Measurements from ENCODE around the gene HS6ST1. TPM values are rescaled to one million over a fixed set of nuclear protein-coding genes. Genes with fewer than 3 reads are reported as not detected.

HS6ST1 gene
- total and polyA plus RNA-seq, 7 experiments from 2014 or later: 1.6 to 14.3 (median 11.3) TPM

DNA sequence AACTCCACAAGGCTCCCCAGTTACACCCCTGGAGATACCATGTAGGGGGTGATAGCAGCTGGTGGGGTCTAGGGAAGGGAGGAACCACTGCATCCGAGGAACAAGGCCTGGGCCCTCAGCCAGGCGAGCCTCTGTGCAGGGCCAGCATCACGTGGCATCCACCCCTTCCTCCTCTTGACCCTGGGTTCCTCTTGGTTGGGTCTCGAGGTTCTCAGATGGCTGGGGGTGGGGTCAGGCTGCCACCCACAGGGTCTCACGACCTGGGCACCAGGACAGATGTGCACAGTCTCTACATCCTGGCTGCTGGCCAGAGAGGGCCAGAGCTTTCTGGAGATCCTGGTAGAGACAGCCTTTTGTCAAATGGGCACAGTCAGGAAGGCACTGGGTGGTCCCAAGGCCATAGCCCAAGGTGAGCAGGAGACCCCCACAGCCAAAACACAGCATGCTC lies 10.4 kb downstream of the HS6ST1 start:
- no peaks in the 10 kb centered on the region for H3K36me3 ChIP-seq (ENCODE audit: control insufficient read depth in 2 of 3, insufficient read depth in 3 of 3, low read length in 3 of 3)
- intact Hi-C loops (cut with micrococcal nuclease): no loop called here
- no peak for DNase-seq
- no peaks in the 10 kb centered on the region for H3K4me1 ChIP-seq (ENCODE audit: control insufficient read depth in 2 of 2, insufficient read depth in 2 of 2, low read length in 2 of 2)
- no peaks in the 10 kb centered on the region for H3K27me3 ChIP-seq (ENCODE audit: control insufficient read depth in 2 of 2, insufficient read depth in 2 of 2, low read length in 2 of 2)
- no peak overlapping the region for H3K27ac ChIP-seq (ENCODE audit: low read depth, low read length)
- Mint-ChIP-seq H3K4me1 (peaks cover 0 to 30% (median 24%) of the 10 kb centered on the region in 7 donors), H3K27ac (no peak overlapping the region), H3K9me3 (no peaks in the 10 kb centered on the region), H3K4me3 (no peak overlapping the region), H3K36me3 (peaks cover 0 to 15% (median 0%) of the 10 kb centered on the region in 5 donors), H3K27me3 (no peaks in the 10 kb centered on the region)
- CTCF ChIA-PET: interaction anchor here (0.6 kb wide), 1 partner anchor 61 kb away, joined by 3 read pairs; no protein-coding TSS in a partner anchor
- H3K9me3 ChIP-seq (ENCODE audit: control insufficient read depth in 2 of 3, low read length in 3 of 3): no peaks in the 10 kb centered on the region
- POLR2A ChIA-PET: no interaction called here
- ATAC-seq: no peak
- no peak overlapping the region for H3K4me3 ChIP-seq (ENCODE audit: low read length)

DNA sequence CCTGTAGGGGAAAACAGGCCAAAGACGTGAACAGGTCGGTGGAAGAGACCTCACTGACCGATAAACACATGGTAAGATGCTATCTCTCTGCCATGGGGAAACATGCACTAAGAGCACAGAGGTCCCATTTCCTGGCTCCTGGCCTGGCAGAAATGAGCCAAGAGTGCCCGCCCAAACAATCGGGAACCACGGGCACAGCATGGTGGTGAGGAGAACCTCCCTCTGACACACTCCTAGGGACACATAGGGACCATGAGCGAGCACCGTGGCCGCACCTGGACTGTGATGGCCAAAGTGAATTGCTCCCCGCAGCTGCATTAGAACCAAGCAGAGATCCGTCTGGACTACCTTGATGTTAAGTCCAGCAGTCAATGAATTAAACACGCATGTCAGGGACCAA lies 11.1 kb downstream of the HS6ST1 start:
- ChIA-PET CTCF (no interaction called here), POLR2A (no interaction called here)
- no peak for ATAC-seq
- no peaks in the 10 kb centered on the region for H3K9me3 ChIP-seq (ENCODE audit: control insufficient read depth in 2 of 3, low read length in 3 of 3)
- Mint-ChIP-seq H3K4me1 (peaks cover 0 to 29% (median 23%) of the 10 kb centered on the region in 7 donors), H3K4me3 (no peak overlapping the region), H3K27ac (no peak overlapping the region), H3K36me3 (peaks cover 0 to 15% (median 0%) of the 10 kb centered on the region in 5 donors), H3K9me3 (no peaks in the 10 kb centered on the region), H3K27me3 (no peaks in the 10 kb centered on the region)
- intact Hi-C loops (cut with micrococcal nuclease): no loop called here
- no peaks in the 10 kb centered on the region for H3K4me1 ChIP-seq (ENCODE audit: control insufficient read depth in 2 of 2, insufficient read depth in 2 of 2, low read length in 2 of 2)
- no peaks in the 10 kb centered on the region for H3K27me3 ChIP-seq (ENCODE audit: control insufficient read depth in 2 of 2, insufficient read depth in 2 of 2, low read length in 2 of 2)
- no peak overlapping the region for H3K27ac ChIP-seq (ENCODE audit: low read depth, low read length)
- no peaks in the 10 kb centered on the region for H3K36me3 ChIP-seq (ENCODE audit: control insufficient read depth in 2 of 3, insufficient read depth in 3 of 3, low read length in 3 of 3)
- no peak overlapping the region for H3K4me3 ChIP-seq (ENCODE audit: low read length)
- DNase-seq: no peak

DNA sequence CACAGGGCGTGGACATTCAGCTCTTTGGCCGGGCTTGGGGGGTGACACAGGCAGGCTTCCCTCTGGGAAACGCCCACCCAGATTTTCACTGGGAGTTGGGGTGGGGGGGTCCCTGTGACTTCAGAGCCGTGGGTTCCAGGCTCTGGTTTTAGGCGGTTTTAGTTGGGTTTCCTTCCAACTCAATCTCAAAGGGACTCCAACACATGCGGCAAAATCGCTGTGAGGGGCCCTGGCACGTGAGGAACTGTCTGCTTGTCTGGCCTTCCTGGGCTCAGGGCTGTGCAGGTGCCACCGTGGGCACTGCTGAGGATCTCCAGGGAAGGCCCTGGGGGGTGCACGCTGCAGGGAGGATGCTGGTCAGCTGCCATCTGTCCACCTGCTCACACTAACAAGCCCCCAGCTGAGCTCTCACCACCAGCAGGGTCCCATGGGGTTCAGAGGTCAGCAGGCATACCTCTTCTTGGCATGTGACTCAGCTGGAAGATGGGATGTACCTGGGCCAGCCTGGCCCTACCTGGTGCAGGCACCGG lies 11.7 kb downstream of the HS6ST1 start:
- ChIA-PET POLR2A (no interaction called here), CTCF (no interaction called here)
- H3K9me3 Mint-ChIP-seq: no peaks in the 10 kb centered on the region
- no peak overlapping the region for H3K4me3 ChIP-seq (ENCODE audit: low read length)
- H3K4me3 Mint-ChIP-seq: no peak overlapping the region
- peaks cover 0 to 12% (median 0%) of the 10 kb centered on the region in 5 donors for H3K36me3 Mint-ChIP-seq
- DNase-seq (peak in 1 of 9 donors; percentile 4), ATAC-seq (no peak)
- peaks cover 0 to 26% (median 21%) of the 10 kb centered on the region in 7 donors for H3K4me1 Mint-ChIP-seq
- no peaks in the 10 kb centered on the region for H3K9me3 ChIP-seq (ENCODE audit: control insufficient read depth in 2 of 3, low read length in 3 of 3)
- H3K27me3 Mint-ChIP-seq: no peaks in the 10 kb centered on the region
- H3K36me3 ChIP-seq (ENCODE audit: control insufficient read depth in 2 of 3, insufficient read depth in 3 of 3, low read length in 3 of 3): no peaks in the 10 kb centered on the region
- intact Hi-C loops (cut with micrococcal nuclease): no loop called here
- H3K27ac ChIP-seq (ENCODE audit: low read depth, low read length): no peak overlapping the region
- no peaks in the 10 kb centered on the region for H3K27me3 ChIP-seq (ENCODE audit: control insufficient read depth in 2 of 2, insufficient read depth in 2 of 2, low read length in 2 of 2)
- H3K27ac Mint-ChIP-seq: no peak overlapping the region
- no peaks in the 10 kb centered on the region for H3K4me1 ChIP-seq (ENCODE audit: control insufficient read depth in 2 of 2, insufficient read depth in 2 of 2, low read length in 2 of 2)

DNA sequence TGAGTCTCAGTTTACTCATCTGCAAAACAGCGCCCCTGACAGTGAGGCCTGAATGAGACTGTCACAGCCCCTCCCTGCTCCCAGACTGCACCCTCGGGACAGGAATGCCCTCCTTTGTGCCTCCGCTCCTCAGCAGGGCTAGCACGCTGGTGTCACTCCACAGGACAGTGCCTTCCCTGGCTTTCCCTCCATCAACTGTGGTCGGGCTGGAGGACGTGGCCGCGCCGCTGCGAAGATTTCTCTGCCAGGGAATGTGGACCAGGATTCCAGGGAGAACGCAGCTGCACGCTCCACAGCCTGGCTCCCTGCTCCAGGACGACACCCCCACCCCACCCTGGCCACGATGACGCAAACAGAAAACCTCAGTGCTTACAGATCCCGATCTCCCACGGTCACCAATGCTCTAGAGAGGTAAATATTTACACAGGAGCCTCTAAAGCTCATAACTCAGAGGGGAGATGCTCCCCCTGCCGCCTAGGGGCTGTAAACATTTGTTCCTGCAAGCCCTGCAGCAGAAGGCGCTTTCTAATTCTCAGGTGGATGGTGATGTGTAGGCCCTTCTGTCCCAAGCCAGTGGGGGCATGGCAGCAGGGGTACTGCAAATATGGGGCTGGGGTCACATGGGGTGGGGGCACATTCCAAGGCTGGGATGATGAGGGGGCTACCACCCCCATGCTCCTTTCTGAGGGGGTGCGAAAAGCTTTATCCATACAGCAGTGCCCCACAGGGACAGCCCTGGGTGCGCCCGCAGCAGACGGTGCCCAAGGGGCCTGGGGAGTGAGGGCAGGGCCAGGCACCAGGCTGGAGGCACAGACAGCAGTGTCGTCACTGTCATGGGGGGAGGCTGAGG lies 12.4 kb downstream of the HS6ST1 start:
- DNase-seq (peak in 1 of 9 donors; percentile 4), ATAC-seq (no peak)
- Mint-ChIP-seq H3K4me3 (no peak overlapping the region), H3K9me3 (no peaks in the 10 kb centered on the region), H3K4me1 (peaks cover 0 to 24% (median 18%) of the 10 kb centered on the region in 7 donors), H3K27me3 (no peaks in the 10 kb centered on the region), H3K36me3 (peaks cover 0 to 10% (median 0%) of the 10 kb centered on the region in 5 donors), H3K27ac (no peak overlapping the region)
- intact Hi-C loops (cut with micrococcal nuclease): no loop called here
- H3K27me3 ChIP-seq (ENCODE audit: control insufficient read depth in 2 of 2, insufficient read depth in 2 of 2, low read length in 2 of 2): no peaks in the 10 kb centered on the region
- H3K27ac ChIP-seq (ENCODE audit: low read depth, low read length): no peak overlapping the region
- no peaks in the 10 kb centered on the region for H3K4me1 ChIP-seq (ENCODE audit: control insufficient read depth in 2 of 2, insufficient read depth in 2 of 2, low read length in 2 of 2)
- no peak overlapping the region for H3K4me3 ChIP-seq (ENCODE audit: low read length)
- H3K9me3 ChIP-seq (ENCODE audit: control insufficient read depth in 2 of 3, low read length in 3 of 3): no peaks in the 10 kb centered on the region
- ChIA-PET CTCF (interaction anchor here (0.6 kb wide), 1 partner anchor 10 kb away, joined by 3 read pairs; no protein-coding TSS in a partner anchor), POLR2A (no interaction called here)
- H3K36me3 ChIP-seq (ENCODE audit: control insufficient read depth in 2 of 3, insufficient read depth in 3 of 3, low read length in 3 of 3): no peaks in the 10 kb centered on the region

DNA sequence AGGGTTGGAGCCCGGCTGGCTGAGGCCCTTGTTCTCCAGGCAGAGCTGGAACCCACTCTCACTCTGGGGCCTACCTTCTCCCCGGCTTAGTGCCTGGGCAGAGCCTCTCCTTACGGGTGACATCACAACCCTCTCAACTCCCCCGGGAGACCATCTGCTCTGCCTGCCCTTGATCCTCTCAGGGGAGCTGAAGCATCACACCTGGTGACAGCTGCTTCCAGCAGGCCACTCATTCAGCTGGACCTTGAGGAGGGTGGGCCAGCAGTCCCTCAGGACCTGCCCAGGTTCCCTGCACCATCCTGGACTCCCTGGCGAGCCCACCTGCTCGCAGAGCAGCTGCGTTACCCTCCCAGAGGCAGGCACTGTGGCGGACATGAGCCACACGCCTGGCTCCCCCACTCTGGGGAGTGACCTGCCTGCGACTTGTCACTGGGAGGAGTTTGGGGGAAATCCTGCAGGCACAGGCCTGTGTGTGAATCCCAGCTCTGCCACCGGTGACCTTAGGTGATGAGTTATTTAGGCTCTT lies 13.1 kb downstream of the HS6ST1 start:
- H3K27ac ChIP-seq (ENCODE audit: low read depth, low read length): no peak overlapping the region
- H3K9me3 Mint-ChIP-seq: no peaks in the 10 kb centered on the region
- H3K27ac Mint-ChIP-seq: no peak overlapping the region
- POLR2A ChIA-PET: no interaction called here
- ATAC-seq: no peak
- no peaks in the 10 kb centered on the region for H3K27me3 ChIP-seq (ENCODE audit: control insufficient read depth in 2 of 2, insufficient read depth in 2 of 2, low read length in 2 of 2)
- no peak overlapping the region for H3K4me3 Mint-ChIP-seq
- no peaks in the 10 kb centered on the region for H3K9me3 ChIP-seq (ENCODE audit: control insufficient read depth in 2 of 3, low read length in 3 of 3)
- H3K4me1 Mint-ChIP-seq: peaks cover 0 to 17% (median 14%) of the 10 kb centered on the region in 7 donors
- H3K36me3 ChIP-seq (ENCODE audit: control insufficient read depth in 2 of 3, insufficient read depth in 3 of 3, low read length in 3 of 3): no peaks in the 10 kb centered on the region
- H3K27me3 Mint-ChIP-seq: no peaks in the 10 kb centered on the region
- peaks cover 0 to 4% (median 0%) of the 10 kb centered on the region in 5 donors for H3K36me3 Mint-ChIP-seq
- no peaks in the 10 kb centered on the region for H3K4me1 ChIP-seq (ENCODE audit: control insufficient read depth in 2 of 2, insufficient read depth in 2 of 2, low read length in 2 of 2)
- CTCF ChIA-PET: interaction anchor here (0.6 kb wide), 1 partner anchor 11 kb away, joined by 3 read pairs; no protein-coding TSS in a partner anchor
- no peak for DNase-seq
- no peak overlapping the region for H3K4me3 ChIP-seq (ENCODE audit: low read length)
- intact Hi-C loops (cut with micrococcal nuclease): no loop called here

DNA sequence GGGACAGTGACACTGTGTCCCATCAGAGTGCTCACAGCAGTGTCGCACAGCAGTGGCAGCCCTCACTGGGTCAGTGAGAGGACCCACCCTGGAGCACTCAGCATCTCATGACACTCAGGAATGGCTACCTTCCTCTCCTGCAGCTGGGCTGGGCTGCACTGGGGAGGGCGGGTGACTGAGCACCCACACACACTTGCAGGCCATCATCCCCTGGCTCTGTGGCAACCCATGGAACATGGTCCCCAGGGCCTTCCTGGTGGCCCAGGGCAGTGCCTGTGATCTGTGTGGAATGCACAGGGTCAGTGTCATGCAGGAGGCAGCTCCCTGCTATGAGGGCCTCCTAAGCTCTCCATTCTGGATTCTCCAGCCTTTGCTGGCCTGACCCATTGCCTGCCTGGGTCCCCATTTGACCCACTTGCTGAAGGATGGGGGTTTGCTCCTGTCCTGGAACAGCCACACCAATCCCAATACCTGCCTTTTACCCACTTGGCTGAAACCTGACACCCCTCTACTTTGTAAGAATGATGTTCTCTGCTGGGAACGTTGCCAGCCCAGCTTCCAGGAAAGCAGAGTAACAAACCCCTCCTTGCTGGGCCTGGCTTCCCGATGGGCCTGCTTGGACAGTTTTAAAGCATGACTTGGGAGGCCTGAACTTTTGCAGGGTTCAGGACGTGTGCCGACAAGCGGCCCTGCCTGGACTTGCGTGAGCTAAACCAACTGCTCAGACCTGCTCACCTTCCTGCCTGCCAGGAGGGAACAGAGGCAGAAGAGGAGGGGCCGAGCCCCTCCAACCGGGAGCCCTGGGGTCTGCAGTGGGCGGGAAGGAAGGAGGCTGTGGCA lies 13.7 kb downstream of the HS6ST1 start:
- no peaks in the 10 kb centered on the region for H3K27me3 ChIP-seq (ENCODE audit: control insufficient read depth in 2 of 2, insufficient read depth in 2 of 2, low read length in 2 of 2)
- no peaks in the 10 kb centered on the region for H3K4me1 ChIP-seq (ENCODE audit: control insufficient read depth in 2 of 2, insufficient read depth in 2 of 2, low read length in 2 of 2)
- Mint-ChIP-seq H3K4me3 (no peak overlapping the region), H3K4me1 (peaks cover 0 to 15% (median 12%) of the 10 kb centered on the region in 7 donors), H3K36me3 (peaks cover 0 to 4% (median 0%) of the 10 kb centered on the region in 5 donors), H3K9me3 (no peaks in the 10 kb centered on the region), H3K27ac (no peak overlapping the region), H3K27me3 (no peaks in the 10 kb centered on the region)
- intact Hi-C loops (cut with micrococcal nuclease): no loop called here
- H3K27ac ChIP-seq (ENCODE audit: low read depth, low read length): no peak overlapping the region
- ATAC-seq (no peak), DNase-seq (no peak)
- no peak overlapping the region for H3K4me3 ChIP-seq (ENCODE audit: low read length)
- H3K9me3 ChIP-seq (ENCODE audit: control insufficient read depth in 2 of 3, low read length in 3 of 3): no peaks in the 10 kb centered on the region
- CTCF ChIA-PET: no interaction called here
- H3K36me3 ChIP-seq (ENCODE audit: control insufficient read depth in 2 of 3, insufficient read depth in 3 of 3, low read length in 3 of 3): no peaks in the 10 kb centered on the region
- POLR2A ChIA-PET: no interaction called here
